Skeletal muscle satellite cell (primary cell): ENCODE measurements around the gene MTR. TPM values are rescaled to one million over a fixed set of nuclear protein-coding genes. Genes with fewer than 3 reads are reported as not detected.
A peak's percentile ranks its signal among the peaks of the same experiment; 100 is the strongest.

Experiments used
- H3K27me3 ChIP-seq: 2 replicates; pipeline ENCODE4 v1.7.0; 2013; ENCODE audit warnings: low read length; ENCODE audit not compliant: control insufficient read depth, insufficient read depth
- H3K36me3 ChIP-seq: 2 replicates; pipeline ENCODE4 v1.7.0; 2013; ENCODE audit warnings: mild to moderate bottlenecking, control low read depth, low read length; ENCODE audit not compliant: insufficient read depth
- H3K4me1 ChIP-seq: 2 replicates; pipeline ENCODE4 v1.7.0; 2013; ENCODE audit warnings: low read length; ENCODE audit not compliant: control insufficient read depth, insufficient read depth
- H3K4me2 ChIP-seq: 2 replicates; pipeline ENCODE4 v1.7.0; 2013; ENCODE audit warnings: mild to moderate bottlenecking, low read length
- H3K4me3 ChIP-seq: 2 replicates; pipeline ENCODE4 v1.7.0; 2013; ENCODE audit warnings: low read length
- H3K9ac ChIP-seq: 2 replicates; pipeline ENCODE4 v1.7.0; 2013; ENCODE audit warnings: mild to moderate bottlenecking, low read depth, low read length, moderate library complexity
- H3K9me3 ChIP-seq: replicated peaks from 2 replicates; pipeline ENCODE4 v1.7.0; 2013; ENCODE audit warnings: mild to moderate bottlenecking, control low read depth, low read length
- total RNA-seq: library from RNA; depleted of rRNA; stranded (reverse); fragments of >200 nt; gene quantifications from 2 replicates; pipeline ENCODE4 v1.2.3, GENCODE V29; 2012; rRNA removed

MTR gene
- 30.2 and 30.4 TPM in 2 replicates for total RNA-seq

GRCh38 chr1:236795035-236795756 lies at the start of gene MTR:
TSS of gene MTR (plus strand) at chr1:236795292. CDS start at chr1:236795704, 412 bp downstream.
- H3K4me3 ChIP-seq, result peak within 1 kb of the TSS; percentile 92
- peak within 1 kb of the TSS; percentile 91 for H3K9ac ChIP-seq
- H3K4me1 ChIP-seq, result peaks cover 8% of the 10 kb centered on the region
- H3K36me3 ChIP-seq, result no peaks in the 10 kb centered on the region
- H3K4me2 ChIP-seq, result peak within 1 kb of the TSS; percentile 92
- no peaks in the 10 kb centered on the region for H3K9me3 ChIP-seq
- H3K27me3 ChIP-seq, result no peaks in the 10 kb centered on the region

- no peaks in the 10 kb centered on the region for H3K27me3 ChIP-seq
- H3K36me3 ChIP-seq, result no peaks in the 10 kb centered on the region
- H3K9ac ChIP-seq, result no peak overlapping the region
- H3K4me3 ChIP-seq, result no peak overlapping the region
- H3K4me1 ChIP-seq, result no peaks in the 10 kb centered on the region
- H3K4me2 ChIP-seq, result no peak overlapping the region
- no peaks in the 10 kb centered on the region for H3K9me3 ChIP-seq
Measured at GRCh38 chr1:236746785-236747184, 48.3 kb upstream of the MTR start.

- Histone ChIP-seq H3K9me3 (no peaks in the 10 kb centered on the region), H3K9ac (no peak overlapping the region), H3K27me3 (no peaks in the 10 kb centered on the region), H3K4me3 (no peak overlapping the region), H3K4me2 (no peak overlapping the region), H3K36me3 (no peaks in the 10 kb centered on the region), H3K4me1 (no peaks in the 10 kb centered on the region)
Measured at GRCh38 chr1:236747311-236747985, 47.6 kb upstream of the MTR start.

GRCh38 chr1:236748268-236748870 lies 46.7 kb upstream of the MTR start:
- H3K4me3 ChIP-seq, result no peak overlapping the region
- no peaks in the 10 kb centered on the region for H3K36me3 ChIP-seq
- H3K27me3 ChIP-seq, result no peaks in the 10 kb centered on the region
- no peak overlapping the region for H3K9ac ChIP-seq
- no peaks in the 10 kb centered on the region for H3K9me3 ChIP-seq
- H3K4me1 ChIP-seq, result no peaks in the 10 kb centered on the region
- no peak overlapping the region for H3K4me2 ChIP-seq

- no peaks in the 10 kb centered on the region for H3K36me3 ChIP-seq
- H3K9me3 ChIP-seq, result no peaks in the 10 kb centered on the region
- no peak overlapping the region for H3K4me2 ChIP-seq
- H3K27me3 ChIP-seq, result no peaks in the 10 kb centered on the region
- H3K4me3 ChIP-seq, result no peak overlapping the region
- H3K4me1 ChIP-seq, result no peaks in the 10 kb centered on the region
- H3K9ac ChIP-seq, result no peak overlapping the region
Measured at GRCh38 chr1:236750928-236751327, 44.2 kb upstream of the MTR start.

GRCh38 chr1:236751385-236751784 lies 43.7 kb upstream of the MTR start:
- Histone ChIP-seq H3K9me3 (no peaks in the 10 kb centered on the region), H3K4me1 (no peaks in the 10 kb centered on the region), H3K4me2 (no peak overlapping the region), H3K27me3 (no peaks in the 10 kb centered on the region), H3K36me3 (no peaks in the 10 kb centered on the region), H3K4me3 (no peak overlapping the region), H3K9ac (no peak overlapping the region)

GRCh38 chr1:236751935-236752334 lies 43.2 kb upstream of the MTR start:
- no peak overlapping the region for H3K4me2 ChIP-seq
- H3K4me1 ChIP-seq, result no peaks in the 10 kb centered on the region
- H3K9ac ChIP-seq, result no peak overlapping the region
- no peaks in the 10 kb centered on the region for H3K36me3 ChIP-seq
- H3K4me3 ChIP-seq, result no peak overlapping the region
- no peaks in the 10 kb centered on the region for H3K27me3 ChIP-seq
- no peaks in the 10 kb centered on the region for H3K9me3 ChIP-seq

GRCh38 chr1:236753516-236753915 lies 41.6 kb upstream of the MTR start:
- Histone ChIP-seq H3K4me1 (no peaks in the 10 kb centered on the region), H3K36me3 (no peaks in the 10 kb centered on the region), H3K9ac (no peak overlapping the region), H3K27me3 (no peaks in the 10 kb centered on the region), H3K4me3 (no peak overlapping the region), H3K4me2 (no peak overlapping the region), H3K9me3 (no peaks in the 10 kb centered on the region)

GRCh38 chr1:236753964-236754363 lies 41.1 kb upstream of the MTR start:
- H3K27me3 ChIP-seq, result no peaks in the 10 kb centered on the region
- H3K36me3 ChIP-seq, result no peaks in the 10 kb centered on the region
- H3K9ac ChIP-seq, result no peak overlapping the region
- no peaks in the 10 kb centered on the region for H3K9me3 ChIP-seq
- H3K4me1 ChIP-seq, result no peaks in the 10 kb centered on the region
- no peak overlapping the region for H3K4me2 ChIP-seq
- H3K4me3 ChIP-seq, result no peak overlapping the region

GRCh38 chr1:236754525-236755210 lies 40.4 kb upstream of the MTR start:
- Histone ChIP-seq H3K9me3 (no peaks in the 10 kb centered on the region), H3K4me1 (no peaks in the 10 kb centered on the region), H3K9ac (no peak overlapping the region), H3K4me2 (no peak overlapping the region), H3K36me3 (no peaks in the 10 kb centered on the region), H3K4me3 (no peak overlapping the region), H3K27me3 (no peaks in the 10 kb centered on the region)

- Histone ChIP-seq H3K4me2 (no peak overlapping the region), H3K36me3 (no peaks in the 10 kb centered on the region), H3K4me1 (no peaks in the 10 kb centered on the region), H3K9ac (no peak overlapping the region), H3K9me3 (no peaks in the 10 kb centered on the region), H3K27me3 (no peaks in the 10 kb centered on the region), H3K4me3 (no peak overlapping the region)
Measured at GRCh38 chr1:236757640-236758039, 37.5 kb upstream of the MTR start.
